ENCODE data around the gene SDC3. TPM values are rescaled to one million over a fixed set of nuclear protein-coding genes. Genes with fewer than 3 reads are reported as not detected.

Gene SDC3, protein sequence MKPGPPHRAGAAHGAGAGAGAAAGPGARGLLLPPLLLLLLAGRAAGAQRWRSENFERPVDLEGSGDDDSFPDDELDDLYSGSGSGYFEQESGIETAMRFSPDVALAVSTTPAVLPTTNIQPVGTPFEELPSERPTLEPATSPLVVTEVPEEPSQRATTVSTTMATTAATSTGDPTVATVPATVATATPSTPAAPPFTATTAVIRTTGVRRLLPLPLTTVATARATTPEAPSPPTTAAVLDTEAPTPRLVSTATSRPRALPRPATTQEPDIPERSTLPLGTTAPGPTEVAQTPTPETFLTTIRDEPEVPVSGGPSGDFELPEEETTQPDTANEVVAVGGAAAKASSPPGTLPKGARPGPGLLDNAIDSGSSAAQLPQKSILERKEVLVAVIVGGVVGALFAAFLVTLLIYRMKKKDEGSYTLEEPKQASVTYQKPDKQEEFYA
- total RNA-seq (0.12 TPM), polyA plus RNA-seq (not detected)

DNA sequence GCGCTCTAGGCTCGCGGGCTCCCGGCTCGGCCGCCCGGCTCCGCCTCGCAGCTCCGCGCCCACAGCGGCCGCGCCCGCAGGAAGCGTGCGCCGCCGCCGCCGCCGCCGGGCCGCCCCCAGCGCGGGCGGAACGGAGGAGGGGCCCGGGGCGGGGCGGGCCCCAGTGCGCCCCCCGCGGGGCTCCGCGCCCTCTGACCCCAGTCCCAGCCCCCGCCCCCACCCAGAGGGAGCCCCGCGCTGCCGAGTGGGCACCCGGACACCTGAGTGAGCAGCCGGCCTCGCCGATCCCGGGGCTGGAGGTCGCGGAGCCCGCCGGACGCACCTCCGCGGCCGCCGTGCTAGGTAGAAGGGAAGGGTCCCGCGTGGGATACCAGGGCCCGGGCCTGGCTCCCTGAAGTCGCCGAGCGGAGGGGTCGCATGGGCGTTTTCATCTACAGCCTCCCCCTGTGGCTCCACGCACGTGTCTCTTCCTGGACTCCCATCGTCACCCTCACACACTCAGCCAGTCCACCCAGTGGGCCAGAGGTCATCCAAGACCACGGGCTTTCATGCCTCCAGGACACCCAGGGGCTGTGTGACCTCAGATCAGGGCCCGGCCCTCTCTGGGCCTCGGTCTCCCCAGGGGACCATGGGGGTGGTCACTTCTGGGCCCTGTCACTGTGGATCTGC lies at the start of gene SDC3:
SDC3 (minus strand) TSS at position 63 of the 669 bp plus-strand sequence. CDS start 172 bp downstream, outside the sequence.
- Mint-ChIP-seq H3K4me3 (peak within 1 kb of the TSS; percentile 65 to 90 (median 86)), H3K4me1 (peaks cover 0 to 26% (median 5%) of the 10 kb centered on the region in 4 donors), H3K27ac (peak within 1 kb of the TSS in 2 of 3 donors; percentile 74 to 75), H3K9me3 (peaks cover 0 to 3% (median 0%) of the 10 kb centered on the region in 7 donors), H3K36me3 (no peaks in the 10 kb centered on the region), H3K27me3 (peaks cover 46% of the 10 kb centered on the region)
- Histone ChIP-seq H3K4me3 (ENCODE audit: low read depth, low read length) (no peak within 1 kb of the TSS), H3K4me1 (ENCODE audit: control insufficient read depth, insufficient read depth, low read length, poor library complexity, severe bottlenecking) (peaks cover 14% of the 10 kb centered on the region), H3K27me3 (ENCODE audit: control insufficient read depth, insufficient read depth, low read length) (peaks cover 15% of the 10 kb centered on the region), H3K27ac (ENCODE audit: insufficient read depth, low read length, poor library complexity, severe bottlenecking) (no peak within 1 kb of the TSS), H3K9me3 (ENCODE audit: control insufficient read depth in 2 of 2, low read length in 2 of 2) (no peaks in the 10 kb centered on the region), H3K36me3 (ENCODE audit: control insufficient read depth, insufficient read depth, low read length) (no peaks in the 10 kb centered on the region)
- ATAC-seq (ENCODE audit: low read depth in 2 of 2), result peak; percentile 55 to 64
- DNase-seq, result peak in 1 of 3 donors; percentile 33

DNA sequence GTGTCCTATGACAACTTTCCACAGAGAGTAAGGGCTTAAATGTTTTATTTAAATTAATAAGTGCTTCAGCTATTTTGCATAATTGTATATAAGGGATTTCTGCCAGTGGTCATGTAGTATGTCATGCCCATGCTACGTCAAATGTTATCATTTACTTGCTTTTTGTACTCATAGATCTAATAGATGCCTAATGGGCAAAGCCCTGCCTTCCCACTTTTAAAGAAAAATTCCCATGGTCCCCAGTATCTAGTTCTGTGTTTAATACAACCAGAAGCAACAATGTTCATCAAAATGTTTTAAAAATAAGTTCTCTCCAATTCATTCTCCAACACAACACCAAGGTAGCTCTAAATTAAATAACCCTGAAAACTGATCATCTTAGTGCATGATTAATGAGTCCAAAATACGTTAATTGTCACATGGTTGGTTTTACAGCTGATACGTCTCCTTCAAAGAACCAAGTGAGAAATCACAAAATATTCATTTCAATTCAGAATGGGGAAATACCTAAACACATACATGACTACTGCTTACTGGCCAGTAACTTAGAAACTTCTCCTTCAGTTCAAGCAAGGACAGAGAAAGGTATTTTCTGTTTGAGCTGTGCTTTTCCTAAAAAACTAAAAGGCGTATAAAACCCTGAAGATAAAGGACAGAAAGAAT lies 49.1 kb upstream of the SDC3 start:
- Histone ChIP-seq H3K4me3 (ENCODE audit: low read depth, low read length) (no peak overlapping the region), H3K36me3 (ENCODE audit: control insufficient read depth, insufficient read depth, low read length) (peaks cover 82% of the 10 kb centered on the region), H3K27ac (ENCODE audit: insufficient read depth, low read length, poor library complexity, severe bottlenecking) (no peak overlapping the region), H3K9me3 (ENCODE audit: control insufficient read depth in 2 of 2, low read length in 2 of 2) (no peaks in the 10 kb centered on the region), H3K27me3 (ENCODE audit: control insufficient read depth, insufficient read depth, low read length) (no peaks in the 10 kb centered on the region), H3K4me1 (ENCODE audit: control insufficient read depth, insufficient read depth, low read length, poor library complexity, severe bottlenecking) (no peaks in the 10 kb centered on the region)
- no peaks in the 10 kb centered on the region for H3K27me3 Mint-ChIP-seq
- no peak for ATAC-seq (ENCODE audit: low read depth in 2 of 2)
- H3K4me3 Mint-ChIP-seq, result no peak overlapping the region
- peaks cover 51% of the 10 kb centered on the region for H3K36me3 Mint-ChIP-seq
- peaks cover 21 to 46% (median 31%) of the 10 kb centered on the region in 4 donors for H3K4me1 Mint-ChIP-seq
- no peaks in the 10 kb centered on the region for H3K9me3 Mint-ChIP-seq
- no peak for DNase-seq
- peak overlapping the region in 2 of 3 donors; percentile 34 to 72 for H3K27ac Mint-ChIP-seq

GRCh38 chr1:30955448-30956015 lies 47.0 kb upstream of the SDC3 start:
- no peak for ATAC-seq (ENCODE audit: low read depth in 2 of 2)
- peaks cover 87% of the 10 kb centered on the region for H3K36me3 ChIP-seq (ENCODE audit: control insufficient read depth, insufficient read depth, low read length)
- no peak for DNase-seq

DNA sequence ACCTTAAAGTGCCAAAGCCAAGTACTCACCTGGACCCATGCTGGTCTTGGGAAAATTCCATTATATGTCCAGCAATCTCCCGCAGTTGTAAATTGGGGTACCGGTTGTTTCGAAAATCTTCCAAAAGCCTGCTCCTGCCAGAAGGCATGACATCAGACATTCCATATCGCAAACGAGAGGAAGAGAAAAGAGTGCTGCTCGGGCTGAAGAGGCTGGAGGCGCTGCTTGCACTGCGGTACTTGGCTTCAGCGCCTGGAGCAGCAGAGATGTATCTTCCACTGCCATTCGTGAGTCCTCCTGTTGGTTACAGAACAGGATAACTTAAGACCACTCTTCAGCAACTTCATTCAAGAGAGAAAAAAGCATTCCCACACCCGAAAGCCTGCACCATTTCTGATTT lies 45.1 kb upstream of the SDC3 start:
- no peaks in the 10 kb centered on the region for H3K27me3 Mint-ChIP-seq
- peaks cover 84% of the 10 kb centered on the region for H3K36me3 ChIP-seq (ENCODE audit: control insufficient read depth, insufficient read depth, low read length)
- H3K9me3 Mint-ChIP-seq, result no peaks in the 10 kb centered on the region
- H3K4me3 Mint-ChIP-seq, result no peak overlapping the region
- no peak overlapping the region for H3K27ac ChIP-seq (ENCODE audit: insufficient read depth, low read length, poor library complexity, severe bottlenecking)
- H3K4me1 Mint-ChIP-seq, result peaks cover 11 to 44% (median 34%) of the 10 kb centered on the region in 4 donors
- no peak overlapping the region for H3K4me3 ChIP-seq (ENCODE audit: low read depth, low read length)
- no peak for DNase-seq
- no peaks in the 10 kb centered on the region for H3K27me3 ChIP-seq (ENCODE audit: control insufficient read depth, insufficient read depth, low read length)
- peaks cover 54% of the 10 kb centered on the region for H3K36me3 Mint-ChIP-seq
- H3K4me1 ChIP-seq (ENCODE audit: control insufficient read depth, insufficient read depth, low read length, poor library complexity, severe bottlenecking), result no peaks in the 10 kb centered on the region
- H3K9me3 ChIP-seq (ENCODE audit: control insufficient read depth in 2 of 2, low read length in 2 of 2), result no peaks in the 10 kb centered on the region
- peak overlapping the region in 2 of 3 donors; percentile 20 to 67 for H3K27ac Mint-ChIP-seq
- no peak for ATAC-seq (ENCODE audit: low read depth in 2 of 2)

More at GRCh38 chr1:30955448-30956015, 47.0 kb upstream of the SDC3 start:
- no peak overlapping the region for H3K27ac ChIP-seq (ENCODE audit: insufficient read depth, low read length, poor library complexity, severe bottlenecking)
- Mint-ChIP-seq H3K27ac (no peak overlapping the region), H3K9me3 (no peaks in the 10 kb centered on the region), H3K4me3 (no peak overlapping the region), H3K4me1 (peaks cover 14 to 48% (median 40%) of the 10 kb centered on the region in 4 donors), H3K27me3 (no peaks in the 10 kb centered on the region), H3K36me3 (peaks cover 53% of the 10 kb centered on the region)
- no peak overlapping the region for H3K4me3 ChIP-seq (ENCODE audit: low read depth, low read length)
- no peaks in the 10 kb centered on the region for H3K4me1 ChIP-seq (ENCODE audit: control insufficient read depth, insufficient read depth, low read length, poor library complexity, severe bottlenecking)
- H3K27me3 ChIP-seq (ENCODE audit: control insufficient read depth, insufficient read depth, low read length), result no peaks in the 10 kb centered on the region
- H3K9me3 ChIP-seq (ENCODE audit: control insufficient read depth in 2 of 2, low read length in 2 of 2), result no peaks in the 10 kb centered on the region

DNA sequence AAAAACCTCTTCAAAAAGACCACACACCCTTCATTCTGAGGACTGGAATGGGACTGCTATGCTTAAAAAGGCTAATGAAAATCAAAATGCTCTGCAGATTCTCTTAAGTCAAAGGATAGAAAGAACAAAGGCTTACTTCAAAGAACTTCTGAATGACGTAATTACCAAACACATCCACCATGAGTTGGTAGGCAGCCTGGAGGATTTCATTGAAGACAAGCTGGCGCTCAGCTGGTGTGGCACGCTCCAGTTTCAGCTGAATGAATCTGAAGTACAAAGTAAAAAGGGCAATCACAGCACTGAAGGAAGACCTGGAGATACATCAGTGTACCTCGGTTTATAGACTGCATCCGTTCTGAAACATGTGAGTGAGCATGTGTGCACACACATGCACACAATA lies 43.5 kb upstream of the SDC3 start:
- Mint-ChIP-seq H3K9me3 (no peaks in the 10 kb centered on the region), H3K36me3 (peaks cover 58% of the 10 kb centered on the region), H3K27me3 (no peaks in the 10 kb centered on the region), H3K4me3 (no peak overlapping the region), H3K4me1 (peaks cover 6 to 42% (median 28%) of the 10 kb centered on the region in 4 donors), H3K27ac (peak overlapping the region; percentile 29 to 82 (median 51))
- H3K27ac ChIP-seq (ENCODE audit: insufficient read depth, low read length, poor library complexity, severe bottlenecking), result no peak overlapping the region
- H3K4me3 ChIP-seq (ENCODE audit: low read depth, low read length), result no peak overlapping the region
- no peaks in the 10 kb centered on the region for H3K4me1 ChIP-seq (ENCODE audit: control insufficient read depth, insufficient read depth, low read length, poor library complexity, severe bottlenecking)
- H3K36me3 ChIP-seq (ENCODE audit: control insufficient read depth, insufficient read depth, low read length), result peaks cover 84% of the 10 kb centered on the region
- DNase-seq, result peak in 1 of 3 donors; percentile 23
- H3K27me3 ChIP-seq (ENCODE audit: control insufficient read depth, insufficient read depth, low read length), result no peaks in the 10 kb centered on the region
- H3K9me3 ChIP-seq (ENCODE audit: control insufficient read depth in 2 of 2, low read length in 2 of 2), result no peaks in the 10 kb centered on the region
- peak in 1 of 2 donors; percentile 28 for ATAC-seq (ENCODE audit: low read depth in 2 of 2)

GRCh38 chr1:30950700-30951099 lies 42.1 kb upstream of the SDC3 start:
- DNase-seq, result no peak
- Mint-ChIP-seq H3K36me3 (peaks cover 59% of the 10 kb centered on the region), H3K27ac (no peak overlapping the region), H3K9me3 (no peaks in the 10 kb centered on the region), H3K27me3 (no peaks in the 10 kb centered on the region), H3K4me3 (peak overlapping the region in 1 of 4 donors; percentile 27), H3K4me1 (peaks cover 10 to 33% (median 25%) of the 10 kb centered on the region in 4 donors)
- no peak overlapping the region for H3K27ac ChIP-seq (ENCODE audit: insufficient read depth, low read length, poor library complexity, severe bottlenecking)
- H3K4me1 ChIP-seq (ENCODE audit: control insufficient read depth, insufficient read depth, low read length, poor library complexity, severe bottlenecking), result no peaks in the 10 kb centered on the region
- H3K36me3 ChIP-seq (ENCODE audit: control insufficient read depth, insufficient read depth, low read length), result peaks cover 86% of the 10 kb centered on the region
- ATAC-seq (ENCODE audit: low read depth in 2 of 2), result no peak
- H3K9me3 ChIP-seq (ENCODE audit: control insufficient read depth in 2 of 2, low read length in 2 of 2), result no peaks in the 10 kb centered on the region
- H3K4me3 ChIP-seq (ENCODE audit: low read depth, low read length), result no peak overlapping the region
- H3K27me3 ChIP-seq (ENCODE audit: control insufficient read depth, insufficient read depth, low read length), result no peaks in the 10 kb centered on the region

DNA sequence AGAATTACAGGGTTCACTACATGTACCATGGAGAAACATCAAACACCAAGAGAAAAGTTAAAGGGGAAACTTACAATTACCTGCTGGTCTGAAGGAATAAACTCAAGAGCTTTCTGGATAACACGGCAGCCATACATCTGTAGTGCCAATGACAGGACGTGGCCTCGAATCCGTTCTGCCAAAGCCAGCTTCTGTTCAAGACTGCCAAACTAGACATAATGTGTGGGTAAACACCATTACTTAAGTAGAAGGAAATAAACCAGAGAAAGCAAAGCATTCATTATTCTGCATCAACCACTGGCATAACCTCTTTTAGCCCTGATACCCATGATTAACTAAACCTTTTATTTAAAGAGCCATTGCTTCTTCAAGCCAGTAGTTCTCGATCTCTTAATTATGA lies 41.5 kb upstream of the SDC3 start:
- Mint-ChIP-seq H3K4me3 (no peak overlapping the region), H3K36me3 (peaks cover 63% of the 10 kb centered on the region), H3K27ac (peak overlapping the region in 1 of 3 donors; percentile 6)

More for the DNA sequence above, 41.5 kb upstream of the SDC3 start:
- H3K4me1 Mint-ChIP-seq, result peaks cover 10 to 31% (median 26%) of the 10 kb centered on the region in 4 donors
- ATAC-seq (ENCODE audit: low read depth in 2 of 2) (no peak), DNase-seq (no peak)
- Histone ChIP-seq H3K9me3 (ENCODE audit: control insufficient read depth in 2 of 2, low read length in 2 of 2) (no peaks in the 10 kb centered on the region), H3K27ac (ENCODE audit: insufficient read depth, low read length, poor library complexity, severe bottlenecking) (no peak overlapping the region), H3K36me3 (ENCODE audit: control insufficient read depth, insufficient read depth, low read length) (peaks cover 91% of the 10 kb centered on the region), H3K27me3 (ENCODE audit: control insufficient read depth, insufficient read depth, low read length) (no peaks in the 10 kb centered on the region), H3K4me3 (ENCODE audit: low read depth, low read length) (no peak overlapping the region), H3K4me1 (ENCODE audit: control insufficient read depth, insufficient read depth, low read length, poor library complexity, severe bottlenecking) (no peaks in the 10 kb centered on the region)
- H3K27me3 Mint-ChIP-seq, result no peaks in the 10 kb centered on the region
- no peaks in the 10 kb centered on the region for H3K9me3 Mint-ChIP-seq

Data from CD4-positive, CD25-positive, alpha-beta regulatory T cell (primary cell).